ENCODE measurements around the gene PODXL.

DNA sequence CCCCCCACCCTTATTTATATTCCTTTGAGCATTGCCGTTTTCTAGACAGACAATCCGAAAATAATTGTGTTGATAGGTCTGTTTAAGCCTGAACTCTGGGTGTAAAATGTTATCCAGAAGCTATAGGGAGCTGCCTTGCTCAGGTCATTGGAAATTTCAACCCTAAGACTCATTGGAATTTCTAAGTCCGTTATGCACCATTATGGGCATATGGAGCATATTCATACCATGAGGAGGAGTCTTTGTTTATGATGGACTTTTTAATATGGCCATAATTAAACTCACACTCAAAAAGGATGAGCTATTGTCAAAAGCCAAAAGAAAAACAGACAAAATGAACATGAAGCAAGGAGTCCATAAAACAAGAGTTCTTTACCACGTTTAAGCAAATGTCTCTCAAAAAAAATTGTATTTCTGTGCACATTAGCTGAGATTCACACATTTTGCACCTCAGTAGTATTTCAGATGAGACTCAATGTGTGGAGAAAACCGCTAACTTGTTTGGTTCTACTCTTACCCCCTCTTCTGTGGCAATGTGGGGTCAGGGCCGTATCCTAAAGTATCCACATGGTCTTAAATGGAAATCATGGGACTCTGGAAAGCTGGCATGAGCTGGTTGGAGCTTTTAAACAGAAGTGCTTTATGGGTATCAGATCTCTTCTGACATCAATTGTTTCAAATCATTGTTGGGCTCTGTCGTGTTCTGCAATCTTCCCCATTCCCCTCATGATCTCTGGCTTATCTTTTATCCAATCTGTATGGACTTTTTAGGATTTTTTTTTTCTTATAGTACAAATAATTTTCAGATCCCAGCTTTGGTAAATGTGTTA lies 60.5 kb downstream of the PODXL start:
- no peak for TF ChIP-seq EZH2 (optimal IDR thresholded peaks at IDR 0.05; ENCODE audit: low read depth, low read length)
- TF ChIP-seq, protein P1, sequence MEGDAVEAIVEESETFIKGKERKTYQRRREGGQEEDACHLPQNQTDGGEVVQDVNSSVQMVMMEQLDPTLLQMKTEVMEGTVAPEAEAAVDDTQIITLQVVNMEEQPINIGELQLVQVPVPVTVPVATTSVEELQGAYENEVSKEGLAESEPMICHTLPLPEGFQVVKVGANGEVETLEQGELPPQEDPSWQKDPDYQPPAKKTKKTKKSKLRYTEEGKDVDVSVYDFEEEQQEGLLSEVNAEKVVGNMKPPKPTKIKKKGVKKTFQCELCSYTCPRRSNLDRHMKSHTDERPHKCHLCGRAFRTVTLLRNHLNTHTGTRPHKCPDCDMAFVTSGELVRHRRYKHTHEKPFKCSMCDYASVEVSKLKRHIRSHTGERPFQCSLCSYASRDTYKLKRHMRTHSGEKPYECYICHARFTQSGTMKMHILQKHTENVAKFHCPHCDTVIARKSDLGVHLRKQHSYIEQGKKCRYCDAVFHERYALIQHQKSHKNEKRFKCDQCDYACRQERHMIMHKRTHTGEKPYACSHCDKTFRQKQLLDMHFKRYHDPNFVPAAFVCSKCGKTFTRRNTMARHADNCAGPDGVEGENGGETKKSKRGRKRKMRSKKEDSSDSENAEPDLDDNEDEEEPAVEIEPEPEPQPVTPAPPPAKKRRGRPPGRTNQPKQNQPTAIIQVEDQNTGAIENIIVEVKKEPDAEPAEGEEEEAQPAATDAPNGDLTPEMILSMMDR (IDR thresholded peaks at IDR 0.05; ENCODE audit: low read length), result no peak

All from MM.1S (cell line).